GM18526 (cell line): ENCODE results near the gene GET3.

Experiments used
- POLR2A ChIP-seq: IDR thresholded peaks from 3 replicates; pipeline ENCODE4 v1.6.1; 2011; ENCODE audit not compliant: insufficient read length; ENCODE audit errors: extremely low read depth

The GET3 gene

DNA sequence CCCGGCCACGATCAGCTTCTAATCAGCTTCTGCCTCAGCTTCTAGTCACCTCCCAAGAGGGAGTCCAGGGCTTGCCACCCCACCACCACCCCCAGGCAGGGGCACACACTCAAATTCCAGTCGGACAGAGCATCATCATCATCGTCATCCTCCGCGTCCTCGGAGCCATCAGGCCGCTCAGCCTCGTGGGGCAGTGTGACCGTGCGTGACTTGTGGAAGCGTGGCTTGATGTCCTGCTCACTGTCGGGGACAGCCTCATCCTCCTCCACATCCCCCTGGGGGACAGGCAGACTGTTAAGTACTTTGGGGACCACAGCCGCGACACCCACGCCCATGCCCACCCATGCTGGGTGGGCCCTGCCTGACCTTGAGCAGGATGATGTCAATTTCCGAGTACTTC lies 26.1 kb upstream of the GET3 start:
- TF ChIP-seq POLR2A, result no peak

DNA sequence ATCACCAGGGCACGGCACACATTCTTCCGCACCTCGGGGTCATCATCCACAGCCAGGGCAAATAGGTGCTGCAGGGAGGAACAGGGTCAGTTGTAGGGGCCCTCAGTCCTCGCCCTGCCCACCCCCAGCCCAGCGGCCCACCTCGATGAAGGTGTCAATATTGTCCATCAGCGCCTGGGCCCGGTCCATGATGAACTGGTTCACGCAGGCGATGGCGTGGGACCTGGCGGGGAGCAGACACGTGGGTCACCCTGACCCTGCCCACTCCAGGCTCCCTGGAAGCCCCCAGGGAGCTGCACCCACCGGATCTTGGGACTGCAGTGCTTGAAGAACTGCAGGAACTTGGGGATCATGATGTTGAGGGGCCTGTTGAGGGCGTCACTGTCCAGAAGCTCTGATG lies 22.2 kb upstream of the GET3 start:
- TF ChIP-seq POLR2A, result no peak

DNA sequence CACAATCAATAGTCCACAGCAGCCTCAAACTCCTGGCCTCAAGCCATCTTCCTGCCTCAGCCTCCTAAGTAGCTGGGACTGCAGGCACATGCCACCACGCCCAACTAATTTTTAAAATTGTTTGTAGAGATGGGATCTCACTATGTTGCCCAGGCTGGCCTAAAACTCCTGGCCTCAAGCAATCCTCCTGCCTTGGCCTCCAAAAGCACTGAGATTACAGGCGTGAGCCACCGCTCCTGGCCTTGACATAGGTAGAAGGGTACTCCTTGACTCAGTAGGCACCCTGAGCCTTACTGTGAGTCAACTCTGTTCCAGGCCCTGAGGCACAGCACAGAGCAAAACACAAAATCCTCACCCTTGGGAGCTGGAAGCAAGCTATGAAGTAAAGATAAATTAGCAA lies 21.4 kb upstream of the GET3 start:
- no peak for TF ChIP-seq POLR2A

DNA sequence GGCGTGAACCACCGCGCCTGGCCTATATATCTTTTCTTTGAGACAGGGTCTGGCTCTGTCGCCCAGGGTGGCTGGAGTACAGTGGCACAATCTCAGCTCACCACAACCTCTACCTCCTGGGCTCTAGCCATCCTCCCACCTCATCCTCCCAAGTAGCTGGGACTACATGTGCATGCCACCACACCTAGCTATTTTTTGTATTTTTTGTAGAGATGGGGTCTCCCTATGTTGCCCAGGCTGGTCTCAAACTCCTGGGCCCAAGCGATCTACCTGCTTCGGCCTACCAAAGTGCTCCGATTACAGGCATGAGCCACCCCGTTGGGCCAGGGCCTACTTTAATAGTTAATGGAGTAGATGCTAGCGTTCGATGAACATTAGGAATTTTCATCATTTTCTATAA lies 17.0 kb upstream of the GET3 start:
- no peak for TF ChIP-seq POLR2A

DNA sequence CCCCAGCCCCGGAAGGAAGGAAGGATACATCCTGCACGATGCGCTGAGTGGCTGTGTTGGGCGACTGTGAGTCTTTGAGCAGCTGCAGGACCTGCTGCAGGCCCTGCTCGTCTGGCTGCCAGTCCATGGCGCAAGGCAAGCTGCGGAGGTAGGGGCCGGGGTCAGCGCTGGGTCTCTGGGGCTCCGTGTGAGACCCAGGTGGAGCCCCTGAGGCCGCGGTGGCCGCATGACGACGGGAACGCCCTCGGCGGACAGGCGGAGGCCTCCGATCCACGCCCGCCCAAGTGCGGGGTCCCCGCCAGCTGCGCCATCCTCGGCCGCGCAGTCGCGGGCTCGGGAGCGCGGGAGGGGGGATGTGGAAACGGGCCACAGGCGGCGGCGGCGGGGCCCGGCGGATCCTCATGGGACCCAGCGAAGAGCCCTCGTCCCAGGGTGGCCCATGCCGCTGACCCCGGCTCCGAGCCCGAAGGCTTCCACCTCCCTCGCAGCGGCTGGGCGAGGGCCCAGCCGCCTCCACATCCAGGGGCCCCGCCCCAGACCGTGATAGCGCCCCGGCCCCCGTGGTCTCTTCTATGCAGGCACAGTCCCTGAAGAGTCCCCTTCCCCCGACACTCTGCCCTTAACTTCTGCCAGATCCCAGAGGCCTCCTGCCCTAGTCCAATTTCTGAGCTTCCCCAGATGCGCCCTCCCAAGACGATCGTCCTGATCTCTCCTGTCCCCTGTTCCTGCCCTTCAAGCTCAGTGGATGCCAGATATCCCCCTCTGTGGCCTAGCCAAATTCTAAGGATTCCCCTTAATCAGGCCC lies 16.2 kb upstream of the GET3 start:
- TF ChIP-seq POLR2A, result no peak

DNA sequence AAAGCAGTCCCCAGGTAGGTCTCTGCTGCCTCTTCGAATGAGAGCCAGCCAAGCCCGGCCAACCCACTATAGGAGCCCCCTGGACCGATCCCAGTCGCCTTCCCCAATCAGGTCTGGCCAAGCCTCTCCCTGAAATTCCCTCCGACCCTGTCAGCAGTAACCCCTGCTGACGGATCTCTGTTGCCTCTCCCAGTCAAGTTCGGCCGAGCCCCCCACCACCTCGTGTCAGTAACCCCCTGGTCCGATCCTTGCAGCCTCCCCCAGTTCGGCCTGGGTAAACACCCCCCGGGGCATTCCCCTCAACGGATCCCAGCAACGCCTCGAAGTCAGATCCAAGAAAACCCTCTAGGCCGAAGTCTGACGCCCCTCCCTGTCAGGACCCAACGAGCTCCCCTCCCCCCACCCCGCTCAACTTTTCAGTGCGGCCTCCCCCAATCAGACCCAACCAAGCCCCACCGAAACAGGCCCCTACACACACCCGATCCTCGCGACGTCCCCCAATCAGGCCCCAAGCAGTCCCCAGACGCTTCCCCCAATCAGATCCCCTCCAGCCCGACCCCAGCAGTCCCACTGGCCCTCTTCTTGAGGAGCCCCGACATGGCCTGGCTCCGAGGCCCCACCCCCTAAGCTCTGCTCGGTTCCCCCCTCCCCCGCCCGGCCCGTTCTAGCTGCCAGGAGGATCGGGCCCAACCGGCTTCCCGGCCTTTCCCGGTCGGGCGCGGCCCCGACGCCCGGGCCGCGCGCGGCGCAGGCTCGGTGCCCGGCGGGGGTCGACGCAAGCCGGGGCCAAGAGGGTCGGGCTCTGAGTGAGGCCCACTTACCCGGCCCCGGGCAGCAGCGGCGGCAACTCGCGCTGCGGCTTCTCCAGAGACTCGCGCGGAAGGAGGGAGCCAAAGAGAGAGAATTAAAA lies 15.4 kb upstream of the GET3 start:
- TF ChIP-seq POLR2A, result peak; percentile 36

DNA sequence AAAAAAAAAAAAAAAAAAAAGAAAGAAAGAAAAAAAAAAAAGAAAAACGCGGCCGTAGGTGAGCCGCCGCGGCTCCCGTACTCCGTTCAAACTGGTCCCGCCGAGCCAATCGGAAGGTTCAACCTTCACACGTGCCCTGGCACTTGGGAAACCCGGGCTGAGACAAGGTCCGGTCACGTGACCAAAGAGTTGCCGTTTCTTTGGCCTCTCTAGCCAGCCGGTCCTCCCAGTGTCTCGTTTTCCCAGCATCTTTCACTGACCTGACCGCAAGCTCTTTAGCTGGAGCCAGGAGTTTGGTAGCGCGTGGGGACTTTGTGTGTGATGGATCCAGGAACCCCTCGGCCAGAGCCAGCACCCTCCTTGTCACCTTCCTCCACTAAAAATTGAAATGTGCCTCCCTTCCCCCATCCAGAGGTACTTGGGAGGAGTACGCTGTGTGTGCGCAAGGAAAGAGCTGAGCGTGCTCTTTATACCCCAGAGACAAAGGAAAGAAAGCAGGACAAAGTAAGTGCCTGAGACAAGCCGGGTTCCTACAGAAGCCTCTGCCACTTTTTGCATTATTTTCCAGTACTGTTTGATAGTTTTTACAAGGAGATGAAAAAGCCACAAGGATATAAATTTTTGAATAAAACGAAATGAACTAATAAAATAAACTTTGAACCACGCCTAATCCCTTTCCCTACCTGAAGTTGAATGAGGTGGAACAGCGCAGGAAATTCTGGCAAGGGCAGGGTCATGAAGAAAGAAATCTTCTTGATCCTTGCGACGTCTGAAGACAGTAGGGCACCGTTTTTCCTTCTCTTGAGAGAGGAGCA lies 14.5 kb upstream of the GET3 start:
- TF ChIP-seq POLR2A, result peak; percentile 63

DNA sequence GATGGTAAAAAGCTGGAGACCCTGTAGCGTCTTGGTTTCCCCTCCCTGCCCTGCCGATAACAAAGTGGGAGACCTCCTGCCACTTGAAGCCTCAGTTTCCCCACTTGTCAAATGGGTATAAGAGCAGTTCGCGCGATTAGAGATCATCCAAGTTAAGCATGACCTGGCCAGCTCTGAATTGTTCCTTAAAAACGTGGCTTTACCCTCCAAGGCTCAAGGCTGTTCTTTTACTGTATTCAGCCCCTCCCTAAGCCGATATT lies 14.0 kb upstream of the GET3 start:
- TF ChIP-seq POLR2A, result no peak

DNA sequence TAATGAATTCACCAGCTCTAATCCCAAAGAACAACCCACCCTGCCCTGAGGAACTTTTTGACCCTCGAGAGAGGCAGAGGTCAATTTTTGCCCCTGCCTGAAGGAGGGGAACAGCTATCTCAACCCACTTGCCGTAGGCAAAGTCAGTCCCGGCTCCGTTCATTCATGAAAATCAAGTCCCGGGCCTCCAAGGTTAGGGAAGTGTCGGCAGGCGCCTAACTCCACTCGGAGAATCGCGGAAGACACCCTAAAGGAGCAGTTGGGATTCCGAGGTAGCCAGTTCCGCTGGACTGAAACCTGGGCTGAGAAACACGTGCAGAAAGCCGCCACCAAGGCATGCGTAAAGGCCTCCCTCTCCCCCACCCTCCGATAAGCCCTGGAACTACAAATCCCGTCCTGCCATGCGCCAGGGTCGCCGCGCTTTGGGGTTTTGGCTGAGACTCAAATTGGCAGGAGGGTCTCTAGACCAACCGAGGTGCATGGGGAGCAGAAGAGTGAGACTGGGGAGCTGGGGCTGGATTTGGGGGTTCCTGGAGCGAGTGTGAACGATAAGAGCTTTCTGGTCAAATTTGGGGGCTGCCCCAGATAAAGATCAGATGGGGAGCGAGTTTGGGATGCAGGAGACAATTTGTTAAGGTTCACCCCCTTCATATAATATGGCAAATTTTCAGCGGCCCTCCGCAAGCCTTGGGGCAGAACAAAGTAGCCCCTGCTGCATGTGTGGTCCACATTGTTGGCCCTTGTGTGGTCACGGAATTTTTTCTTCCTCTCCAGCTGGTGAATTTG lies 13.5 kb upstream of the GET3 start, which contains the start of gene TNPO2:
Gene TNPO2, minus strand, starts transcription at position 292 of the 786 bp plus-strand sequence. CDS start 2,955 bp downstream, outside the sequence.
- TF ChIP-seq POLR2A, result peak; percentile 58

DNA sequence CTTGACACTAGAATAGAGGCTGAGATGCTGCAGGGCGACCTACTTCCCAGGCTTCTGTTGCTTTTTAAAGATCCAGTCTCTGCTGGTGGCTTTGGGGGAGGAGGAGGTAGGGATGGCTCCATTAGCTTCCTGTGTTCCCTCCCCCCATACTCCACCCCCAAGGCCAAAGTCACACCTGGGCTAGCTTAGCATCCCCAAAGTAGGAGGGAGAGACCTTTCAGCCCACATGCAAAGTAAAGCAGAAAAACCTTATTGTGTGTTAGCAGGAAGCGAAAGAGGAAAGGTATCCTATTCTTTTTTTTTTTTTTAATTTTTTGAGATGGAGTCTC lies 10.3 kb upstream of the GET3 start:
- TF ChIP-seq POLR2A, result no peak

DNA sequence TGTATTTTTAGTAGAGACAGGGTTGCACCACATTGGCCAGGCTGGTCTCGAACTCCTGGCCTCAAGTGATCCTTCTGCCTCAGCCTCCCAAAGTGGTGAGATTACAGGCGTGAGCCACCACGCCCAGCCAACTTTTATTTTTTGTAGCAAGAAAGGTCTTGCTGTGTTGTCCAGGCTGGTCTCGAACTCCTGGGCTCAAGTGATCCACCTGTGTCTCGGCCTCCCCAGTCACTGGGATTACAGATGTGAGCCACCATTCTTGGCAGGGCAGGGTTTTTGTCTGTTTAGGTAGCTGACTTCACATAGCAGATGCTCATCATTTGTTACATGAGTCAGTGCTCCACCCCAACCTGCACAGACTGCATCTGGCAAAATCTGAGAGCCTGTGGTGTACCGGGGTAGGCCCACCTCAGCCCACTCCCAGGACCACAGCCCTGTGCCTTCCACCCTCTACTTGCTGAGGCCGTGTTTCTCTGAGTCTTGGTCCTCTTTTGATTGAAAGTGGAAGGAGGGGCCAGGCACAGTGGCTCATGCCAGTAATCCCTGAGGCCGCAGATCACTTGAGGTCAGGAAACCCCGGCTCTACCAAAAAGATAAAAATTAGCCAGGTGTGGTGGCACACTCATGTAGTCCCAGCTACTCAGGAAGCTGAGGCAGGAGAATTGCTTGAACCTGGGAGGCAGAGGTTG lies 9.4 kb upstream of the GET3 start:
- TF ChIP-seq POLR2A, result no peak

DNA sequence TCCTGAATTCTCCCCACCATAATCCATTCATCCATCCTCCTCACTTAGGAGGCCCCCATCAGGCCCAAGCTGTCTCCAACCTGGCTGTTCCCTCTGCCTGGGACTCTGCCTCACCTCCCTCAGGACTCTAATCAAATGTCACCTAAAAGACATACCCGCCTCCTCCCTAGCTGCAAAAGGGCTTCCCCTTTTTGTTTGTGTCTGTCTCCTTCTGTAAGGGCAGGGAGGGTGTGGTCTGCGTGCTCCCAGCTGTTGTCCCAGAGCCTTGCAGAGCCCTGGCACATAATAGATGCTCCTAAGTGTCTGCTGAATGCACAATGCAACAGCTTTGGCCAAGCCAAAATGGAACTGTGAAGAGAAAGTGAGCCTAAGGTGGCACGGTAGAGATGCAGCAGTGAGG lies 7.2 kb upstream of the GET3 start:
- no peak for TF ChIP-seq POLR2A

DNA sequence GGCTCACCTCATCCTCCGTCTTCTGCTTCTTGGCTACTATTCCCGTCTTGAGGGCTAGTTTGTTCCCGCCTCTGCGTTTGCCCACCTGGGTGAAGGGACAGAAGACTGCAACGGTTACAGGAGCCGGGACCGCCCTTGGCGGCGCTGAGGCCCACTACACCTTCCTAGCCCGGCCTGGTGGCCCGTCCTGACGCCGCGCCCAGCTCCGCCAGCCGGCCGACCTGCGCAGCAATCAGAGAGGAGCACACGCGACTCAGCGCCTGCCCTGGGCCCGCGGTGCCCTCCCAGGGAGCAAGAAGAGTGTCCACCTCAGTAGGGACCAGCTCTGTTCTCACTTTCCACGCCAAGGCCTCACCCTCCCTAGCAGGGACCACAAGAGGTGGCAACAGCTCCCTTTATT lies 6.0 kb upstream of the GET3 start:
- no peak for TF ChIP-seq POLR2A
